Esophagus (tissue), 2 donors: ENCODE data around the gene MED10. TPM values are rescaled to one million over a fixed set of nuclear protein-coding genes. Genes with fewer than 3 reads are reported as not detected.

Experiments
- H3K27ac ChIP-seq, 2 donors: one replicate each; pipeline ENCODE4 v1.5.1; 2013; ENCODE audit warnings: low read depth in 2 of 2, mild to moderate bottlenecking in 2 of 2, inconsistent platforms in 1 of 2, low read length in 1 of 2, moderate library complexity in 1 of 2
- H3K27me3 ChIP-seq, 2 donors: one replicate each; pipeline ENCODE4 v1.6.1; 2013; ENCODE audit warnings: low read length in 2 of 2, control low read depth in 1 of 2, mild to moderate bottlenecking in 1 of 2; ENCODE audit not compliant: insufficient read depth in 2 of 2, control insufficient read depth in 1 of 2
- H3K36me3 ChIP-seq, 2 donors: one replicate each; pipeline ENCODE4 v1.6.1; 2013; ENCODE audit warnings: low read length in 1 of 2; ENCODE audit not compliant: control insufficient read depth in 2 of 2, insufficient read depth in 2 of 2
- H3K4me1 ChIP-seq, 2 donors: one replicate each; pipeline ENCODE4 v1.6.1; 2013; ENCODE audit warnings: low read length in 1 of 2; ENCODE audit not compliant: control insufficient read depth in 2 of 2, insufficient read depth in 2 of 2
- H3K4me3 ChIP-seq, 2 donors: one replicate each; pipeline ENCODE4 v1.5.1; 2013; ENCODE audit warnings: low read length in 2 of 2, mild to moderate bottlenecking in 2 of 2, low read depth in 1 of 2, moderate library complexity in 1 of 2
- H3K9me3 ChIP-seq, 2 donors: one replicate each; pipeline ENCODE4 v1.6.1; 2013; ENCODE audit warnings: mild to moderate bottlenecking in 2 of 2, low read depth in 1 of 2, low read length in 1 of 2, moderate library complexity in 1 of 2; ENCODE audit not compliant: control insufficient read depth in 2 of 2, insufficient read depth in 1 of 2
- WGBS, 2 donors: extraction: QIAGEN DNeasy Blood & Tissue Kit; methylation state at CpG; one replicate each; pipeline ENCODE4 v1.1.7; 2013; 5-methylcytosine and 5-hydroxymethylcytosine counted together
- polyA plus RNA-seq, 2 donors: library from polyadenylated mRNA; stranded (reverse); fragments of 200-250 nt; gene quantifications; one replicate each; pipeline ENCODE4 v1.2.3, GENCODE V29; 2013
- donor health status: healthy with polysubstance abuse.
- donor health status: Bipolar disorder and iron deficiency.

The MED10 gene
- polyA plus RNA-seq, 2 donors: 25.6 to 34.4 TPM

DNA sequence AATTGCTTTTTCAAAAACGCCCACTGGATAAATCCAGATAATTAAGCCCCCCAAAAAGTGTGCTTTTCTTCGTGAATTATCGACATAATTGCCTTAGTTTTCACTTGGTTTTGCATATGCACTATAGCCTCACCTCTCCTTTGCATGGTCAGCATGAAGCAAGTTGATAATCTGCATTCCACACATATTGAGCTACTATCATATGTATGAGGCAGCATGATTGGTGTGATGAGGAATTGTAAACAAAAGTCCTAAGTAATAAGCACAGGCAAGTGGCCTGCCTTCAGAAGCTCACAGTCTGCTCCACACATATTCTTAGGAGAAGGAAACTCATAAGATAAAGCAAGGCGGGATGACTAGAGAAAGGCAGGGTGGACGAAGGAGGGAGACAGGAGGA, 33.8 kb downstream of the MED10 start:
- H3K4me3 ChIP-seq: no peak overlapping the region
- H3K9me3 ChIP-seq: no peaks in the 10 kb centered on the region
- WGBS, 2 donors: 78 to 90% methylated on average over 5 of the region's 5 CpGs
- H3K36me3 ChIP-seq: no peaks in the 10 kb centered on the region
- no peaks in the 10 kb centered on the region for H3K27me3 ChIP-seq
- peaks cover 0 to 2% of the 10 kb centered on the region in 2 donors for H3K4me1 ChIP-seq
- no peak overlapping the region for H3K27ac ChIP-seq

DNA sequence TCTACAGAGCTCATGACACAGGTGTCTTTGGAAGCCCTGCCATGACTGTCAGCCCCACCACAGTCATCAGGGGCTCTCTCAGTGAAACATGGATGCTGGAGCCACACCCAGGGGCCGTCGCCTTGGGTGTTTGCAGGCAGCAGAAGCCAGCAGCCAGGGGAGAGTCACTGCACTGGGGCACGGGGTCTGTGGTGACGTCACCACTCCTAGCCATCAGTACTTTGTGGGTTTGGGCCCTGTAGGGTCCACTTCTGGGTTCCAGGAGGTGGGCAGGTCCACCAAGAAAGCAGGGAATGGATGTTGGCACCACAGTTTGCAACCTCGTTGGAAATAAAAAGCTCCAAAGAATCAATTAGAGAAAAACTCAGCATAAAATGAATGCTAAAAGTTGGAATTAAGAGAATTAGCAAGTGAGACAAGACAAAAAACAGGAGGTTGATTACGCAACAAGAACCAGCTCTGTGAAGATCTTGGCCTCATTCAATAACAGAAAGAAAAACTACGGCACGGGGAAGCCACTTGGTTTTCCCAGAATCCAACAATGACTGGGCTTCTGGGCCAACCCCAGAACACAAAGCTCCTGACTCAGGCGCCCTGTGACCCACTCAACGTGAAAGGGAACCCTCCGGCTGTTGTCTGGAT, 34.3 kb downstream of the MED10 start:
- WGBS, 2 donors: 76 to 86% methylated on average over 11 of the region's 11 CpGs
- Histone ChIP-seq H3K27ac (no peak overlapping the region), H3K4me1 (no peaks in the 10 kb centered on the region), H3K27me3 (no peaks in the 10 kb centered on the region), H3K9me3 (no peaks in the 10 kb centered on the region), H3K36me3 (no peaks in the 10 kb centered on the region), H3K4me3 (no peak overlapping the region)

GRCh38 chr5:6342689-6343315, 35.5 kb downstream of the MED10 start:
- no peaks in the 10 kb centered on the region for H3K27me3 ChIP-seq
- no peak overlapping the region for H3K4me3 ChIP-seq
- H3K4me1 ChIP-seq: no peaks in the 10 kb centered on the region
- no peaks in the 10 kb centered on the region for H3K9me3 ChIP-seq
- 85 to 89% methylated on average over 14 of the region's 14 CpGs for WGBS, 2 donors
- H3K36me3 ChIP-seq: no peaks in the 10 kb centered on the region
- no peak overlapping the region for H3K27ac ChIP-seq

DNA sequence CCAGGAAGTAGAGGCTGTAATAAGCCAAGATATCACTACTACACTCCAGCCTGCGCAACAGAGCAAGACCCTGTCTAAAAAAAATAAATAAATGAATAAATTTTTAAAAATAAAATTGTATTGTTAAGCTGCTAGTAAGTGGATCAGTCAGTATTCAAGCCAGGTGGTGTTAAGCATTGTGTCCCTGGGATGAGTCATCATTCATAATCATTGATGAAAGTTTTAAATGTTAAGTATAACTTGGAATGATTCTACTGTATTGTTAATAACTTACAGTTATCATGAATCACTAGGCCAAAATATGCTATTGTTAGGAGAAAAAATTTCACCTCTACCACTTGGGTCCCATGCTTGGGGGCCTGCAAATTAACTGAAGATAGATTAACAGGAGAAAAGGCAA, 38.2 kb downstream of the MED10 start:
- Histone ChIP-seq H3K27ac (no peak overlapping the region), H3K9me3 (no peaks in the 10 kb centered on the region), H3K27me3 (no peaks in the 10 kb centered on the region), H3K4me1 (no peaks in the 10 kb centered on the region), H3K4me3 (no peak overlapping the region), H3K36me3 (no peaks in the 10 kb centered on the region)
- WGBS, 2 donors: 81 to 88% methylated on average over 1 of the region's 1 CpG

DNA sequence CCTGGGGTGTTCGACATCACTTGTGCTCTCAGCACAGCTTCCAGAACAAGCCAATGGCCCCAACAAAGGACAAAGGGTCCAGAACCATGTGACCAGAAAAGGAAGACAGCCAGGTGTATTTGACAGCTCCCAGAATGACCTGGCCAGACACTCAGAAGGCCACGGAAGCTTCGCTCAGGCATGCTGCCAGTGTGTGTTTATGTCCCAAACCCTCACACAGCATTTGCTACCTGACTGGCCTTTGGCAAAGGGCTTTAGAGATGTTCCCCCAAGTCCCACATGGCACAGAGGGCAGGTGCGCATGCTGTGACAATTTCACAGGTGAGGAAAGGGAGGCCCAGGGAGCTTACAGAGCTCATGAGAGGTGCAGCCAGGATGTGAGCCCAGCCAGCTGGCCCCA, 39.5 kb downstream of the MED10 start:
- no peaks in the 10 kb centered on the region for H3K36me3 ChIP-seq
- WGBS, 2 donors: 84 to 93% methylated on average over 4 of the region's 4 CpGs
- H3K9me3 ChIP-seq: peaks cover 0 to 4% of the 10 kb centered on the region in 2 donors
- H3K27me3 ChIP-seq: no peaks in the 10 kb centered on the region
- H3K4me3 ChIP-seq: no peak overlapping the region
- no peak overlapping the region for H3K27ac ChIP-seq
- H3K4me1 ChIP-seq: no peaks in the 10 kb centered on the region

GRCh38 chr5:6338135-6338534, 40.2 kb downstream of the MED10 start:
- Histone ChIP-seq H3K4me3 (no peak overlapping the region), H3K36me3 (no peaks in the 10 kb centered on the region), H3K27ac (no peak overlapping the region), H3K4me1 (no peaks in the 10 kb centered on the region), H3K9me3 (peaks cover 0 to 4% of the 10 kb centered on the region in 2 donors), H3K27me3 (no peaks in the 10 kb centered on the region)
- WGBS, 2 donors: 59 to 74% methylated on average over 3 of the region's 3 CpGs

DNA sequence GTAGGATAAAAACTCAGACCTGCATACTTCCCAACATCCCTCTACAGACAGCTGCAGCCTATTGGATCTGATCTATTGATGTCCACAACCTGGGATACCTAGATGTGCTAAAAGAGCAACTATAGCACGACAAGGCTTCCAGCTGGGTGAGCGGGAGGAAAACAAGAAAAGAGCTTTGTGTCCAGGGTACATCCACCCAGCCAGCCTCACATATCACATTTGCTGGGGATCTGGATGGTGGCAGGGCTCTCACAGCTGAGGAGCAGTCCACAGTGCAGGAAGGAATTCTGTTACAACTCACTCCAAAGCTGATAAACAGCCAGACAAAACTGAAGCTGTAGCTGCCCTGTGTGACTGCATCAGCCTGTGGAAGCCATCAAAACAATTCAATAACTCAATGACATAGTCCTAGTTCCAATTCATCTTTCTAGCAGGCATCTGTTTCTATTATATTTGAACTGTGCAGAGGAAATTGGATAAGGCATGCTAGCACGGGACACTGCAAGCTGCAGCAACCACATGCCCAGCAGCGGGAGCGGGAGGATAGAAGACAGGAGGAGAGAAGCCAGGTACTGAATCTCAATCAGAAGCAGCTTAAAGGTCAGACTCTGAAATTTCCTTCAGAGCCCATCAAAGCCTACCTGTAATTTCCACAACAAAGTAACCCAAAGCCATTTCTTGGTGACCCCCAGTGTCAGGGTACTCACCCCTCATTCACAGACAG, 45.0 kb downstream of the MED10 start:
- peaks cover 4 to 5% of the 10 kb centered on the region in 2 donors for H3K9me3 ChIP-seq
- H3K27ac ChIP-seq: no peak overlapping the region
- no peak overlapping the region for H3K4me3 ChIP-seq
- no peaks in the 10 kb centered on the region for H3K4me1 ChIP-seq
- WGBS, 2 donors: 86 to 91% methylated on average over 5 of the region's 5 CpGs
- no peaks in the 10 kb centered on the region for H3K27me3 ChIP-seq
- H3K36me3 ChIP-seq: no peaks in the 10 kb centered on the region

DNA sequence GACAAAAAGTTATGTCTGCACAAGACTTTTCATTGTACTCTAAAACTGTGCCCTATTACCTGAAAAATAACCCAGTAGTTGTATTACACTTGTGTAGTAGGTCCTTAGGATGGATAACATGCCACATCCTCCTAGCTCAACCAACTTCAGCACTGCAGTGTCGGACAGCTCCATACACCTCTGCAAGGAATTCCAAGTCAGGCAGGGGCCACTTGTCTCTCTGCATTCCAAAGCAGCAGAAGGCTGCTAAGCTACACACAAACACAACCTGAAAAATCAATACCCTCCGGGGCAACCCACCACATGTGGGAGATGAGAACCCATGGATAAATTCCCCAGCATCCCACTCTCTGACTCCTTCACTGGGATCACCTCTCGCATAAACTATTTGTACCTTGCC, 50.2 kb downstream of the MED10 start:
- H3K36me3 ChIP-seq: no peaks in the 10 kb centered on the region
- H3K4me1 ChIP-seq: no peaks in the 10 kb centered on the region
- H3K9me3 ChIP-seq: peaks cover 3 to 4% of the 10 kb centered on the region in 2 donors
- no peaks in the 10 kb centered on the region for H3K27me3 ChIP-seq
- 35 to 38% methylated on average over 3 of the region's 3 CpGs for WGBS, 2 donors
- H3K4me3 ChIP-seq: no peak overlapping the region
- H3K27ac ChIP-seq: no peak overlapping the region

- Histone ChIP-seq H3K4me3 (no peak overlapping the region), H3K4me1 (no peaks in the 10 kb centered on the region), H3K36me3 (no peaks in the 10 kb centered on the region), H3K9me3 (peaks cover 4 to 9% of the 10 kb centered on the region in 2 donors), H3K27ac (no peak overlapping the region), H3K27me3 (no peaks in the 10 kb centered on the region)
- WGBS, 2 donors: 66 to 72% methylated on average over 5 of the region's 5 CpGs
Measured at GRCh38 chr5:6326776-6327175, 51.6 kb downstream of the MED10 start.
